Measurements from ENCODE around the gene FHOD1.

Gene FHOD1

GRCh38 chr16:67252609-67253497 lies 5.6 kb upstream of the FHOD1 start:
- DNase-seq (ENCODE audit: low read depth in 2 of 2, low spot score in 1 of 2) = no peak

- no peak for DNase-seq (ENCODE audit: low read depth in 2 of 2, low spot score in 1 of 2)
Measured at GRCh38 chr16:67250045-67250327, 2.7 kb upstream of the FHOD1 start.

- no peak for DNase-seq (ENCODE audit: low read depth in 2 of 2, low spot score in 1 of 2)
Measured at GRCh38 chr16:67249178-67250044, 2.1 kb upstream of the FHOD1 start.

GRCh38 chr16:67248401-67249177 lies 1.3 kb upstream of the FHOD1 start, which contains the start of gene SLC9A5:
Gene SLC9A5, plus strand, starts transcription at chr16:67248979. Its CDS starts 36 bp downstream, at chr16:67249015.
- no peak for DNase-seq (ENCODE audit: low read depth in 2 of 2, low spot score in 1 of 2)

GRCh38 chr16:67248073-67248400 lies 756 bp upstream of the FHOD1 start:
- DNase-seq (ENCODE audit: low read depth in 2 of 2, low spot score in 1 of 2) = no peak

- no peak for DNase-seq (ENCODE audit: low read depth in 2 of 2, low spot score in 1 of 2)
Measured at GRCh38 chr16:67246756-67247191, 507 bp downstream of the FHOD1 start.

- peak in 1 of 2 donors; percentile 36 for DNase-seq (ENCODE audit: low read depth in 2 of 2, low spot score in 1 of 2)
Measured at GRCh38 chr16:67246081-67246755, 1.1 kb downstream of the FHOD1 start.

GRCh38 chr16:67245674-67246080 lies 1.6 kb downstream of the FHOD1 start:
- DNase-seq (ENCODE audit: low read depth in 2 of 2, low spot score in 1 of 2) = no peak

GRCh38 chr16:67245186-67245585 lies 2.1 kb downstream of the FHOD1 start:
- DNase-seq (ENCODE audit: low read depth in 2 of 2, low spot score in 1 of 2) = no peak

GRCh38 chr16:67244387-67245185 lies 2.7 kb downstream of the FHOD1 start:
- peak; percentile 62 to 73 for DNase-seq (ENCODE audit: low read depth in 2 of 2, low spot score in 1 of 2)

- no peak for DNase-seq (ENCODE audit: low read depth in 2 of 2, low spot score in 1 of 2)
Measured at GRCh38 chr16:67243481-67243880, 3.8 kb downstream of the FHOD1 start.

GRCh38 chr16:67242138-67242730 lies 5.0 kb downstream of the FHOD1 start:
- no peak for DNase-seq (ENCODE audit: low read depth in 2 of 2, low spot score in 1 of 2)

- no peak for DNase-seq (ENCODE audit: low read depth in 2 of 2, low spot score in 1 of 2)
Measured at GRCh38 chr16:67241008-67241900, 6.0 kb downstream of the FHOD1 start.

- DNase-seq (ENCODE audit: low read depth in 2 of 2, low spot score in 1 of 2) = no peak
Measured at GRCh38 chr16:67240506-67240905, 6.8 kb downstream of the FHOD1 start.

- no peak for DNase-seq (ENCODE audit: low read depth in 2 of 2, low spot score in 1 of 2)
Measured at GRCh38 chr16:67238806-67239470, 8.3 kb downstream of the FHOD1 start.

GRCh38 chr16:67238278-67238575 lies 9.1 kb downstream of the FHOD1 start:
- no peak for DNase-seq (ENCODE audit: low read depth in 2 of 2, low spot score in 1 of 2)

GRCh38 chr16:67237396-67238277 lies 9.6 kb downstream of the FHOD1 start:
- no peak for DNase-seq (ENCODE audit: low read depth in 2 of 2, low spot score in 1 of 2)

Measured in stimulated activated CD8-positive, alpha-beta memory T cell treated with anti-CD3 and anti-CD28 coated beads, Interleukin-4, amount 100 ng/mL, for 4 hours (primary cell).